NCI-H1417 (cell line): ENCODE results near the gene ACAA2.

Experiments used
- DNase-seq, 3 experiments: peaks; one replicate each; lab custom pipeline; 2025; lab: John Stamatoyannopoulos, UW

ACAA2 gene

GRCh38 chr18:49766646-49767045 is 46.7 kb downstream of the ACAA2 start:
- no peak for DNase-seq

DNA sequence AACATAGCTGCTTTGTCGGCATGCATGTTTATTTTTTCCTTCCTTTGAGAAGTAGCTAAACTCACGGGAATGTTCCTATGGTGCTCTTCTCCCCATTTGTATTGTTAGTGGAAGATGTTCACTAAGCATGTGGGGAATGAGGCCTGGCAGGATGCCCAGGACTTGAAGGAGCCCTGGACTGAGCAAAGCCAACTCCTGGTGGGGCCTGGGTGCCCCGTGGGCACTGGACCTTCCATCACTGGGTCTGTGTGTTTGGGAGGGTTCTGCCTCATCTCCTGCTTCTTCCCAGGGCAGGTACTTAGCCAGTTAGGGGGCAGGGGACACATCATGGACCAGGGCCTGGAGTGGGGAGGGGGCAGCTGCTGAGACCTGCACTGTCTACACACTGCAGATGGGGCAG is 49.3 kb downstream of the ACAA2 start:
- no peak for DNase-seq

- no peak for DNase-seq
Observed at GRCh38 chr18:49763590-49763989, 49.7 kb downstream of the ACAA2 start.

DNA sequence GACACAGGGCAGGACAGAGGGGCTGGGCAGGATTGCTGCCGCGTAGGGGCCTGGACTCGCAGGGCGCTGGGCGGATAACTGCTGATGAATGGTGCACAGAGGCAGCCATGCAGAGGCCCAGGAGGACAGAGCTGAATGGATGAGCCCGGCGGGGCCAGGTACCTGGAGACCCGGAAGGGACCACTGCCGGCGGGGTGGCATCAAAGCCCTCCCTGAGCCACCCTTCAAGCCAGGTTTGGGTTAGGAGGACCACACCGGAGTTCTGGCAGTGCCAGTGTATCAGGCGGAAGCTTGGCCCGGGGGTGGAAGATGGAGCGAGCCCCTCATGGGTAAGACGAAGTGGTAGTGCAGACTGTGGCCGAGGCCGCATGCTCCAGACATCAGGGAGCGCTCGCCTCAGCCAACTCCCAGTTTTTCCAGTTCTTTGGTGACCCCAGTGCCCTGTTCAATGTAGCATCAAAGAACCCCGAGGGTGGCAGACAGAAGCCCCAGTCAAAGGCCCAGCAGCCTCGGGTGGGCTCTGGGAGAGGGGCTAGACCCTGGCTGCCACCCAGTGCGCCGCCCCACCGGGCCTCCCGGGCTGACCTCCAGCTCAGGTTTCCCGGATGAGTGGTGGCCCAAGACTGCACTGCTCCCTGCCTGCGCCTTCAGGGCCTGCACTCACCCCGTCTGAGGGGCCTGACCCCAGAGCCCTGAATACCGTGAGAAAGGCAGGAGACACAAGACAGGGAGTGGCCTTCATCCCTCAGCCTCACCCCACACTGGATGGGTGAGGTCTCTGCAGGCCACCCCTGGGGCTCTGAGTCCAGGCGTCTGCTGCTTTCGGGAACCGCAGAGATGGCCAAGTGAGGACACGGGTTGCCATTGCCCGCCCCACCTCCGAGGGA is 50.9 kb downstream of the ACAA2 start:
- DNase-seq = no peak

GRCh38 chr18:49761771-49762170 is 51.6 kb downstream of the ACAA2 start:
- DNase-seq = no peak

DNA sequence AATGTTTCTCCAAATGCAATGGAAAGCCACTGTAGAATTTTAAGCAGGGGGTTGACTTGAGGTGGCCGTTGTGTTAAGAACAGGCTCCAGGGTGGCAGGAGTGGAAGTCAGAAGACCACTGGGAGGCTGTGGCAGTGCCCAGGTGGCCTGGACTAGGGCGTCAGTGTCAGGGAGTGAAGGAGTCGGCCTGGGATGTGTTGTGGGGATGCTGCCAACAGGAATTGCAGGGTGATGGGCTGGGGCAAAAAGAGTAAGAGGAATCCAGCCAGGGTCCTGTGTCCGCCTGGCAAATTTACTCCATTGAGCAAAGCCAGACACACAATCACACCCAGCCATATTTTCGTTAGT is 55.1 kb downstream of the ACAA2 start:
- DNase-seq = no peak

DNA sequence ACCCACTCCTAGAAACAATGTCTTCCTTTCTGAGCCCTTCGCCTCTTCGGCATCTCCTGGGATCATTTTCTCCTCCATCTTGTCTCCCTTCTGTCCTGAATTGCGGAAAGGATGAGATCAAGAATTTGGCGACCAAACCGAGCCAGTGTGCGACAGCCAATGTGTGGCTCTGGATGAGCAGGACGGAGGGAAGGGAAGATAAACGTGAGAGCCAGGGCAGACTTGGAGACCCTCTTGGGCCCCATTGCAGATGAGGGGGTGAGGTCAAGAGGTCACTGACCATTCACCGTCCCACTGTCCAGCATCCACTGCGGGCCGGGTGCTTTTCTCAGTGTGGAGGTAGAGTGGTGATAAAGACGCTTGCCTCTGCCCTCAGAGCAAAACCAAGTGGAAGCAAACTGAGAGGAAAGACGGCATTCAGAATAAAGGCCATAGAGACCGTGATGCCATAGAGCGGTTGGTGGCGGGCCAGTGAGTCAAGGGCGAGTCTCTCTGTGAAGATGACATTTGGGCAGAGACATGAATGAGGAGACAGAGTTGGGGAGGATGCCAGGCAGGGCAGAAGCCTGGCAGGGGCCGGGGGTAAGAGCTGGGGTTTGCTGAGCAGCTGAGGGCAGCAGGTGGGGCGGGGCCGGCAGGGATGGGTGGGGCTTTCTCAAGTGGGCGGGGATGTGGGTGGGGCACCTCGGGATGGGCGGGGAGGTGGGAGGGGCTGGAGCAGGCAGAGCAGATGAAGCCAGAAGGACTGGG is 55.6 kb downstream of the ACAA2 start:
- DNase-seq = no peak

- no peak for DNase-seq
Observed at GRCh38 chr18:49756671-49757362, 56.5 kb downstream of the ACAA2 start.

GRCh38 chr18:49756135-49756534 is 57.2 kb downstream of the ACAA2 start:
- DNase-seq = no peak

DNA sequence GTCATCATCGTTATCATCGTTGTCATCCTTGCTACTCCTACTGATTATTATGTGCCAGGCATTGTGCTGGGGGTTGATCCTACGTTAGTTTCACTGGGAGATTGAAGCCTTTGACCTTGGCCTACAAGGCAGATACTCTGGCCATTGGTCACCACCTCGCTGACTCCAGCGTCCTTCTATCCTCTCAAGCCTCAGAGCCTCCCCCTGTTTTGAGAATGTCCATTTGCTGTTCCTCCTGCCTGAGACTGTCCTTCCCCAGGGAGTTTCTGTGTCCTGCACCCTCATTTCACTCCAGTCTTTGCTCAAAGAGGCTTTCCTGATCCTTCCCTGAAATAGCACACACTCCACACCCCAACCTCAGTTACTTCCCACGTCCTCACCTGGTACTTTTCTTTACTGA is 57.8 kb downstream of the ACAA2 start:
- DNase-seq = no peak

GRCh38 chr18:49754866-49755265 is 58.5 kb downstream of the ACAA2 start:
- no peak for DNase-seq

DNA sequence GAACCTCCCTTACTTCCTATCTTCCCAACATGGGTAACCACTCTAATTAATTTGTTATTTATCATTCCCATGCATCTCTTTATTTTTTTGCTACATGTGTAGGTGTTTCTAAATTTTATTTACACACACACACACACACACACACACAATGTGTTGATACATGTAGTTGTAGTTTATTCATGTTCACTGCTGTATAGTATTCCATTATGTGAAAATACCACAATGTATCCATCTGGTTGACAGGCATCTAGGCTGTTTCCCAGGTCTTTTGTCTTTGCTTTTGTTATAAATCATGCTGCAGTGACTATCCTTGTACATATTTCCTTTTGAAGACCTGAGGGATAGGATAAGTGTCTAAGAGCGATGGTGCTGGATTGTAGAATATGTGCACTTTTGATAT is 59.7 kb downstream of the ACAA2 start:
- no peak for DNase-seq

- DNase-seq = peak in 1 of 3 experiments; percentile 35
Observed at GRCh38 chr18:49752095-49752457, 61.3 kb downstream of the ACAA2 start.

DNA sequence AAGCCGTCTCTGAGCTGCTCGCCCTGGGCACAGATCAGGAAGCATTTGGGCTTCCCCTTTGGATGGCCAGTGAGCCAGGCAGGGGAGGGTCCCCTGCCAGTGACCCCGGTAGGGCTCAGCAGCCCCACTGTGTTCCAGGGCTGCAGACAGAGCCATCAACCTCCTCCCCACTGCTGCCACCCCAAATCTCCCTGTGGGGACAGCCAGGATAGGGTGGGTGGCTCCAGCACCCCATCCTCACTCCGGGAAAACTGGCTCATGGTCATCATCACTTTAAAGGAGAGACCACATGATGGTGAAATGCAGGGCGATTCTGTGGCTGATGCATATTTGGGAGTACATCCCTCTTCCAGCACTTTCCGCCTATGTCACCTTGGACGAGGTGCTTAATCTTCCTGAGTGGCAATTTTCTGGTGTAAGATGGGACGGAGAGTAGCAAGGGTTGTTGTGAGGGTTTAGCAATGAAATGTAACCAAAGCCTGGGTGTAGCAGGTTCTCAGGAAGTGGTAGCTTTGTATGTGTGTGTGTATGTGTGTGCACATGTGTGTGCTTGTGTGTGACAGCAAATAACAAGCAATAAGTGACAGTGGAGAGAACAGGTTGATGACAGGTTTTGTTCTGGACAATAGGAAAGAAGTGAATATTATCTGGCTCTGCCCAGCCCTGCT is 61.8 kb downstream of the ACAA2 start:
- peak in 2 of 3 experiments; percentile 12 to 67 for DNase-seq

- DNase-seq = no peak
Observed at GRCh38 chr18:49749563-49749962, 63.8 kb downstream of the ACAA2 start.

GRCh38 chr18:49747876-49748275 is 65.5 kb downstream of the ACAA2 start:
- DNase-seq = no peak

GRCh38 chr18:49745045-49746014 is 68.0 kb downstream of the ACAA2 start:
- DNase-seq = no peak

DNA sequence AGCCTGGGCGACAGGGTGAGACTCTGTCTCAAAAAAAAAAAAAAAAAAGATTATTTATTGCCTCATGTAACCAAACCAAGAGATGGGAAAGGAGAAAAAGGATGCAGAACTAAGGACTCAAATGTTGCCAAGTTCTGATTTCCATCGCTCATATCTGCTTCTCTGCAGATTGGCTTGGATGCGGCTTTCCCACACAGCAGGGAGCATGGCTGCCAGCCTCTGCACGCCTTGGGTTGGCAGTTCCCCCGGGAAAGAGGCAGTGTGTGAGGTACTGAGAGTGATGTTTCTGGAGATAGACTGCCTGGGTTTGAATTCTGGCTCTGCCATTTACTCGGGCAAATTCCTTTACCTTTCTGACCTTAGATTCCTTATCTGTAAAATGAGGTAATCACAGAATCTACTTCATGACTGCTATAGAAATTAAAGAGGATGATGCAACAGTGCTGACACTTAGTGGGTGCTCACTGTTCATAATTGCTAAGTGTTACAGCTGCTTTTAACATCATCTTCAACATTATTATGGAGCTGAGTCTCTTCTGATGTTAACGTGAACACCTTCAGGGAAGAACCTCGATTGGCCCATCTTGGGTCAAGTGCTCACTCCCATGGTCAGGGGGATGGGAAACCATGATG is 68.8 kb downstream of the ACAA2 start:
- no peak for DNase-seq

DNA sequence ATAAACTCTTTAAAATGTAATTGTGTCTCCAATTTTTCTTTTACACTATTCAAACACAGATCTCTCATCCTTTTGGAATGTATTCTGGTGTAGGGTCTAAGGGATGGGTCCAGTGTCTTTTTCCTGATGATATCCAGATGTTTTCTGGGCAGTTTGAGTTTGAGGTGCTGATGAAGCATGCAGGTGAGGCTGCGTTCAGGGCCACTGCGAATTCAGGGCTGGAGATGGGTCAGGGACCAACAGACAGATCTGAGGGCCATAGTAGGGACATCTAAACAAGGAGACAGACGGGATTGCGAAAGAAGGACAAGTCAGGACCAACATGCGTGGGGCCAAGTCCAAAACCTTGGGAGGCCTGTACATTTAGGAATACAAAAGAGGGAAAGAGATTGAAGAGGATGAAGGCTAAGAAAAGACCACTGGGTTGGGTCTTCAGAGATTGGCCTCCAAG is 70.2 kb downstream of the ACAA2 start:
- DNase-seq = no peak

DNA sequence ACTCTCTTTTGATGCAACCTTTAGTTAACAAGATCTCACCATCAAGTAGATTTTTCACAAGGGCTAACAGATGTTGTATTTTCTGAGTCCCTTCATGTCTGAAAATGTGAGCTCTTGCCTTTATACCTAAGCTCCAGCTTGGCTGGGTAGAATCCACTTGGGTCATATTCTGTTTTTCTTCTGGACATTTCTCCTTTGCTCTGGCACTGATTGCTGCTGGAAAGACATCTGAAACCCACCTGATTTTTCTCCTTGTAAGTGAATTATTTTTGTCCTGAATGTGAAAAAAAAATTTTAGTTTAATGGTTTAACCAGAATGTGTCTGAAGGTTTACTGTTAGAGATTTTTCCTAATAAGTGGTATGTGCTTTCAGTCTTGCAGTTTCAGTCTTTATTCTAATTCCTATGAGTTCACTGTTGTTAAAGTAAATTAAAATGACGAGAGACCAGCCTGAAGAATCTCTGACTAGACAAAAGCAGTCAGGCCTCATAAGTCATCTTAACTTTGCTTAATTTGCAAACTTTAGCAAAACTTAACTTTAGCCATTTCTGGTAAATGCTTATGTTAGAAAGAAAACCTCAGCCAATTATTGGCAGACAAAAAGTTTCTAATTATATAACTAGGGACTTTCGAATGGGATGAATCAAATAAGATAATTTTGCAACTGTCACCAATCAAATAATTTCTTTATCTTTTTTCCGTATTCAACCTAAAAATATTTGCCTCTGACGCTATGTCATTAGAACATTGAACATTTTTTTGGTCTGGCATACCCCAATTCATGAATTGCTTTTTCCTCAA is 70.8 kb downstream of the ACAA2 start:
- DNase-seq = no peak
